A172 (cell line): ENCODE data around the gene ACOT6. TPM values are rescaled to one million over a fixed set of nuclear protein-coding genes. Genes with fewer than 3 reads are reported as not detected.
A peak's percentile ranks its signal among the peaks of the same experiment; 100 is the strongest.
"Not testable (repeated sequence)": the region's sequence is repeated elsewhere in the genome, so short reads cannot be mapped to it uniquely, and the experiment has no call there.

Experiments used
- DNase-seq: peaks from one replicate; pipeline ENCODE4 v3.0.0-alpha.2; 2015; ENCODE audit warnings: low spot score
- total RNA-seq: library from RNA; depleted of rRNA; stranded (reverse); fragments of >200 nt; shearing (Covaris generic); gene quantifications from 2 replicates; pipeline ENCODE4 v1.2.3, GENCODE V29; 2014; rRNA removed

The ACOT6 gene
- total RNA-seq: not detected in 2 replicates

GRCh38 chr14:73612339-73613045 is at the start of gene ACOT6:
TSS of gene ACOT6 (plus strand) at chr14:73612517. CDS start at chr14:73612572, 55 bp downstream.
- peak; percentile 67 for DNase-seq

- DNase-seq: not testable (repeated sequence)
These were observed 49.6 kb upstream of the ACOT6 start for GRCh38 chr14:73562696-73563095.

- not testable (repeated sequence) for DNase-seq
These were observed 45.9 kb upstream of the ACOT6 start for GRCh38 chr14:73566431-73566830.

GRCh38 chr14:73566935-73567334 is 45.4 kb upstream of the ACOT6 start:
- DNase-seq: not testable (repeated sequence)

- DNase-seq: no peak
These were observed 45.0 kb upstream of the ACOT6 start for GRCh38 chr14:73567358-73567757.

- DNase-seq: no peak
These were observed 44.1 kb upstream of the ACOT6 start for GRCh38 chr14:73567951-73568885.

GRCh38 chr14:73568886-73569184 is 43.5 kb upstream of the ACOT6 start:
- not testable (repeated sequence) for DNase-seq

- peak; percentile 79 for DNase-seq
These were observed 42.9 kb upstream of the ACOT6 start, which contains the start of gene ACOT2 for GRCh38 chr14:73569185-73569958. TSS of gene ACOT2 (plus strand) at chr14:73569213. CDS start at chr14:73569241, 28 bp downstream.

- DNase-seq: peak; percentile 18
These were observed 41.4 kb upstream of the ACOT6 start for GRCh38 chr14:73570913-73571312.

GRCh38 chr14:73573034-73573433 is 39.3 kb upstream of the ACOT6 start:
- DNase-seq: not testable (repeated sequence)

GRCh38 chr14:73573740-73574139 is 38.6 kb upstream of the ACOT6 start:
- not testable (repeated sequence) for DNase-seq

- not testable (repeated sequence) for DNase-seq
These were observed 38.1 kb upstream of the ACOT6 start for GRCh38 chr14:73574251-73574650.

- peak; percentile 36 for DNase-seq
These were observed 35.9 kb upstream of the ACOT6 start for GRCh38 chr14:73576391-73576790.

- DNase-seq: not testable (repeated sequence)
These were observed 35.1 kb upstream of the ACOT6 start for GRCh38 chr14:73577214-73577613.

- DNase-seq: not testable (repeated sequence)
These were observed 30.0 kb upstream of the ACOT6 start for GRCh38 chr14:73582102-73582979.

GRCh38 chr14:73588695-73589094 is 23.6 kb upstream of the ACOT6 start:
- DNase-seq: no peak

GRCh38 chr14:73589116-73589515 is 23.2 kb upstream of the ACOT6 start:
- no peak for DNase-seq

GRCh38 chr14:73590673-73591004 is 21.7 kb upstream of the ACOT6 start:
- not testable (repeated sequence) for DNase-seq

- DNase-seq: no peak
These were observed 20.4 kb upstream of the ACOT6 start, which contains the start of gene ACOT4 for GRCh38 chr14:73591690-73592449. TSS of gene ACOT4 (plus strand) at chr14:73591873. CDS start at chr14:73591960, 87 bp downstream.

GRCh38 chr14:73594491-73594890 is 17.8 kb upstream of the ACOT6 start:
- DNase-seq: no peak
